NCI-H1436 (cell line): Measurements from ENCODE around the gene ARHGAP6.
"Not testable (repeated sequence)": the region's sequence is repeated elsewhere in the genome, so short reads cannot be mapped to it uniquely, and the experiment has no call there.

ENCODE experiments used
- DNase-seq: peaks from one replicate; lab custom pipeline; 2025; lab: John Stamatoyannopoulos, UW

ARHGAP6 gene

DNA sequence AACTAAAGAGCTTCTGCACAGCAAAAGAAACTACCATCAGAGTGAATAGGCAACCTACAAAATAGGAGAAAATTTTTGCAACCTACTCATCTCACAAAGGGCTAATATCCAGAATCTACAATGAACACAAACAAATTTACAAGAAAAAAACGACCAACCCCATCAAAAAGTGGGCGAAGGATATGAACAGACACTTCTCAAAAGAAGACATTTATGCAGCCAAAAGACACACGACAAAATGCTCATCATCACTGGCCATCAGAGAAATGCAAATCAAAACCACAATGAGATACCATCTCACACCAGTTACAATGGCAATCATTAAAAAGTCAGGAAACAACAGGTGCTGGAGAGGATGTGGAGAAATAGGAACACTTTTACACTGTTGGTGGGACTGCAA lies 304.1 kb downstream of the ARHGAP6 start:
- not testable (repeated sequence) for DNase-seq

DNA sequence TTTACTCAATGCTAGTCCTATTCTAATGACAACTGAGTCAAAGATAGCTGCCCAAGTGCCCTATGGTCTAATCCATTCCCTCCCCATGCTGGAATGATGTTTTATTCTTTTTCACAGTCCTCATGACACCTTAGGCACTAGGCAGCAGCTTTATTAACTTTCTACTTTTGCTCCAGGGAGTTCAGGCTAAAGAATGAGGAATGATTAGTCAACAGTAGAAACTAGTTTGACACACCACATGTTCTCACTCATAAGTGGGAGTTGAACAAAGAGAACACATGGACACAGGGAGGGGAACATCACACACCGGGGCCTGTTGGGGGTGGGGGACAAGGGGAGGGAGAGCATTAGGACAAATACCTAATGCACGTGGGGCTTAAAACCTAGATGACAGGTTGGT lies 309.8 kb downstream of the ARHGAP6 start:
- DNase-seq = not testable (repeated sequence)

DNA sequence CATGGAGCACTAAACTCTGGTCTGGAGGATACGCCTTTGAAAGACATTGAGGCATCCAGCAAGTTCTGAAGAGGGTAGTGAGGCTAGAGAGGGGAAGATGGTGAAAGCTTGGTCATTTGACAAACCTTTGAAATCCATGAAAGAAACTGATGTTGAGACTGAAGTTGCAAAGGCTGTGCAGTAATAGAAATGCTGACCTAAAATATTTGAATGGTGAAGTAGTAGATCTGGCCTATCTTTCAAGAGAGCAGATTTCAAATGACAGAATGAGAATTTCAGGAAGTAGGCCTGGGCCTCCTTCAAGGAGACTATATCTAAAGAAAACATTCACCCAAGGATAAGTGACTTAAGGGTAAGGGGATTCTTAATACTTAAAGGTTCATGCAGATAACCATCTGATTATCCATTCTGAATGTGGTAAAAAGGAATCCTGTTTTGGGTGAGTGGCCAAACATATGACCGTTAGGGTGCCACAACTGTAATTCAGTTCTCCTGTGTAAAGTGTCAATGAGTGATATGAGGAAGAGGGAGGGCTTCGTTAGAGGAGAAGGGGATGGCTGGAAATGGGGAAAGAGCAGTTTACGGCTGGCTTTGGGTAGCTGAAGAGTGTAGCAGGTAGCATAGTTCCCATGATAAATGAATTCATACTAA lies 310.3 kb downstream of the ARHGAP6 start:
- no peak for DNase-seq

DNA sequence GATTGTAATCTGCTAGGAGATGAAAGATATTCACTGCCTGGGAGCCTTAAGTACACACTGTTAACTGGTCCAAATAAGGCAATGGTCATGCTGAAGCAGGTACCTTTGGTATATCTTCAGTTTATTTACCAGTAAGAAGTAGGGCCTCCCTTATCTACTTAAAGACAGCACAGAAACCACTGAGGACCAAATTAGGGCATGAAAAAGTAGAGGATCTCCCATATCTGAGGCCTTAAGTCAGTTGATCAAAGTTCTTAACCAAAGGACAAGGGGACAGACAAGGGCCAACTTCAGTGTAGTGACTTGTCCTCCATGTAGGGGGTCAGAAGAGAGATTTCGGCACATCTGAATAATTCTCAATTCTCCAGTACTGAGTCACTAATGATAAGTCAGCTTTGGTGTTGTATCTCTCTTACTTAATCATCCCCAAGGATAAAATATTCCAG lies 313.4 kb downstream of the ARHGAP6 start:
- DNase-seq = no peak

DNA sequence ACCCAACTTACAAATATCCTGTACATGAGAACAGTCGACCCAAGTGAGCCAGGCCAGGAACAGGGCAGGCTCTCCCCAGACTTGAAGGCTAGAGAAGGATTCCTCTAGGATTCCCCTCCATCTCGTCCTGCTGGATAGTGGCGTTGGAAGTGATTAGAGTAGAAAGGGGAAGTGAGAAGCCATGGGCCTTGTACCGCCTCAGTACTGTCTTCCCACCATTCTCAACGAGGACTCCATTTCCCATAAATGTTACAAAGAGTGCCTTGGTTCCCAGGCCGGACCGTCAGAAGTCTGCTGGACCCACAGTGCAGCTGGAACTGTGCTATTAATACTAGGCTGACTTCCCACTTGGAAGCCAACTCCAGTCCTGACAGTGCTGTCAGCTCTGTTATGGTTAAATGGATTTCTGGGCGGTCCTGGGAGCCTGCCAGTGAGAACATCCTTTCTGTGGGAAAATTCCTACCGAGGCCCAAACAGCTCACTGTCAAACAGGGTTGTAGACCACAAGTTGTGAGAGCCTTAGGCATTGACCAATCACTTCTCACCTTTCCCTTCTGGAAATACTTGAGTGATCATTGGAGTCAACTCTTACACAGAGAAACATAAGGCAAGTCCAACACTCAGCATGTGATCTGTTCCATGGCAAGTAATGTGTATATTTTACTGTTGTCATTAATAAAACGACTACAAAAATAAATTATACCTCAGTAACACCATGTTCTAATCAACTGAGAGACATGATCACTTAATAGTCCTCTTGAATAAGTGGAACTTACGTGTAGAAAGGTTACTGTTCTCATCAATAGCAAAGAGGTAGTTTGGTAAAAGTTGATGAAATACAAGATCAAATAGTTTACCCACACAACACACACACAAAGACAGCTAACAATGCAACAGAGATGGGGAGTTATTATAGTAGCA lies 314.1 kb downstream of the ARHGAP6 start:
- DNase-seq = no peak

DNA sequence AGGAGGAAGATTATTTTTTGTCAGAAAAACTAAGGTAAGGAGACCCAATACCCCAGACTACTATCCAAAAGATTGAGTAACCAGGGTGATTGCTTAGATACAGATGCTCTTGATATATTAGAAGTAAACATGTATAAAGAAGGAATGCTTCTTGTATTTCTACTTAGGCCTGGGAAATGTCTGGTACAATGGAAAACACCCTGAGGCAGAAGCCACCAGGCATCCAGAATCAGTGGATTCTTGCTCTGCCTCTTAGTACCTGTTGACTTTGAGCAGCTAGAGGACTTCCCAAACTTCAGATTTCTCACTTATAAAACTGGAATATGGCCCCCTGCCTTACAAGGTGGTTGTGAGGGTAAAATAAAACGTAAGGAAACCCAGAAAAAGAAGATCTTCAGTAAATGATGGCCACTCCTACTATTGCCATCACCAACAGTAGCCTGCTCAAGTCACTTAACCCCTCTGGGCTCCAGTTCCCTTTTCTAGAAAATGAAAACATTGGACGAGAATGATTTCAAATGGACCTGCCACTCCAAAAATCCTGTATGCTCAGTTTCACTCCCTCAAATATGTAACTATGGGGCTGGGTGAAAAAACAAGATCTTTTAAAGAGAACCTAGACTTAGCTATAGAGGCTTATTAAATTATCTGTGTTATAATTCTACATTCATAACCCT lies 315.9 kb downstream of the ARHGAP6 start:
- DNase-seq = no peak

DNA sequence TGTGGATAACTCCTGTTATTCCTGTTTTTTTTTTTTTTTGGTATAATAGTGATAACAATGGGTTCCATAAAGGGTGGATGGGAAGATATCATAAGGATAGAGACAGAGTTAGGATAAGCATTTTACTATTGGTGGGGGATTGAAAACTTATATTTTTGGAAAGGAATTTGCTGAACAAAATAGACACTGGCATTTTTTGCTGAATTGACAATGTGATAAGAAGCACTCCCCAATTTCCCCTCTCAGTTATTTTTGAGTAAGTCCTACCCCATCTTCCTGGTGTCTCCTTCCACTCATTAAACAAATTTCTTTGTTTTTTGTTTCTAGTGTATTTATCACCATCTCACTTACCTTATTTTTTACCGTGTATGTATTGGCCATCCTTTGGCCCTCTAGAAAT lies 316.7 kb downstream of the ARHGAP6 start:
- no peak for DNase-seq

DNA sequence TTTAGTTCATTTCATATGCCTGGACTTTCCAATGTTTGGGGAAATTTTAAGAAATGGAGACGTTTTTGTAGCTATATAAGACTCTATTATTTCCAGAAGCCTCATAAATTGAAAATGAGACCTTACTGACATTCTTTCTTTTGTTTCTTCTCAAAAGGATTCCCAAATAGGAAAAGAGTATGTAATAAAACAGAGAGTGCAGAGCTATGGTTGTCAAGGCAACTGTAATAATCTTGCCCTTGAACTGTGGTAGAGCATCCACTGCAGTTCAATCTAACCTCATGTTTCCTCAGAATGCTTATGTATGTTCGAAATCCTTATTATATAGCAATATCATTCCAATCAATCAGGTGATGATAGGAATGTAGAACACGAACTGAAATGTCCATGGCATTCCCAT lies 318.4 kb downstream of the ARHGAP6 start:
- DNase-seq = no peak

DNA sequence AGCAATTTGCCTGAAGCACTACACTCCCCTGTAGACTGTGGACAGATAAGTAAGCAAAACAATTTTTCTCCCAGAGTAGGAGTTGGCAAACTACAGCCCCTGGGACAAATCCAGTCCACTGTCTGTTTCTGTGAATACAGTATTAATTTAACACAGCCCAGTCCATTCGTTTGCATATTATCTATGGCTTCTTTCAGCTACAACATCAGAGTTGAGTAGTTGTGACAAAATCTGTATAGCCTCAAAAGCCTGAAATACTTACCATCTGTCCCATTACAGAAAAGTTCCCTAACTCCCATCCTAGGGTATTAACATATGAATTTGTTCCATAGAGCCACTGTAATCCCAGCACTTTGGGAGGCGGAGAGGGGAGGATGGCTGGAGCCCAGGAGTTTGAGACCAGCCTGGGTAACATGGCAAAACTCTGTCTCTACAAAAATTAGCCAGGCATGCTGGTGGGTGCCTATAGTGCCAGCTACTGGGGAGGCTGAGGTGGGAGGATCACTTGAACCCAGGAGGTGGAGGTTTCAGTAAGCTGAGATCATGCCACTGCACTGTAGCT lies 319.5 kb downstream of the ARHGAP6 start:
- DNase-seq = no peak

DNA sequence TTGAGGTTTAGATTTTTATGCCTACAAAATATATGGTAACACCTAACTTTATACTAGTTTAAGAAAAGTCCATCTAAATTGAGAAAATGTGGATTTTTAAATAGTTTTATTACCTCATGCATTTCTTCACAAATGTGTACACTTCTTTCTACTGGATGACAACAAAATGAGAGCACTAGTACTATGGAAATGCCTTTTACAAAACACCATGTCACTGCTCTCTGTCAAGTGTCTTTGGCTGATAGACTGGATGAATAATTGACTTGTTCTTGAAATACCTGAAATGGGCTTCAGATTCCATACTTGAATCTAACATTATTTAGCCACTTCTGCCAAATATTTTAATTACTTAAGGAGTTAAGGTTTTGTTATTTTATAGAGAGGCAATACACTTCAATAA lies 323.0 kb downstream of the ARHGAP6 start:
- no peak for DNase-seq

DNA sequence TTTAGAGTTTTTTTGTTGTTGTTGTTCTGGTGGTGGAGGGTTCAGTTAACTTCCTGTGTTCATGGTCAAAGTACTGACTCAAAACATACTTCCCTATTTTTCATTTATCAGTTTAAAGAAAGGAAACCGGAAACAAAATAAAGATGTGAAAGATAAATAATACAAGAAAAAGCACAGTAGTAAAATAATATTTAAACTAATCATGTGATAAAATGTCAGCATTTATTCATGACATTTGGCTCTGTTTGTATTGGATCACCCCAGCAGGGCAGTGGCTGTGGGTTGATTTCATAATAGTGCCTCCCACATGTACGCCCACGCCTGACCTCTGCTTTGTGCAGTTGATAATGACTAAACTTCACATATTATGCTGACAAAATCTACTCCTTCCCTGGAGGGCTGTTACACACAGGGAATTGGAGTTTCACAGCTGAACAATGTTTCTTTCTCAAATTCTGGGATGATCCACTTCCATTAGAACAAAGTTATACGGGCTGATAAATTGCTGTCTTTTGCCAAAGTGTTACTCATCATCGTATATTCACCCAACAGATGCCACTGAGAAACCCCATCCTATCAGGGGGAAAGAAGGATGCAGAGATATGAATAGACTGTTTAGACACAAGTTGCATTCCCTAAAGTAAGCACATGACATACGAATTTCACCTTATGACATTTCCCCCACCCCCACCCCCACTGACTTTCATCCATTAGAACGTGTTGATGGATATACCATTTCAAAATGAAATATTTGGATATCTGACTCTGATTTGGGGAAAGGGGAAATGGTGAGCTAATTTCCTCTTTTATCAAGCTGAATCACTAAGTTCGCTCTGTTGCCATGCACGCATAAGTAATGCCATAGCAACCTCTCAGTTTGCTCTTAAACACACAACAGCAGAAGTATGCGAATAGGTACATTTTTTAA lies 324.2 kb downstream of the ARHGAP6 start:
- no peak for DNase-seq

DNA sequence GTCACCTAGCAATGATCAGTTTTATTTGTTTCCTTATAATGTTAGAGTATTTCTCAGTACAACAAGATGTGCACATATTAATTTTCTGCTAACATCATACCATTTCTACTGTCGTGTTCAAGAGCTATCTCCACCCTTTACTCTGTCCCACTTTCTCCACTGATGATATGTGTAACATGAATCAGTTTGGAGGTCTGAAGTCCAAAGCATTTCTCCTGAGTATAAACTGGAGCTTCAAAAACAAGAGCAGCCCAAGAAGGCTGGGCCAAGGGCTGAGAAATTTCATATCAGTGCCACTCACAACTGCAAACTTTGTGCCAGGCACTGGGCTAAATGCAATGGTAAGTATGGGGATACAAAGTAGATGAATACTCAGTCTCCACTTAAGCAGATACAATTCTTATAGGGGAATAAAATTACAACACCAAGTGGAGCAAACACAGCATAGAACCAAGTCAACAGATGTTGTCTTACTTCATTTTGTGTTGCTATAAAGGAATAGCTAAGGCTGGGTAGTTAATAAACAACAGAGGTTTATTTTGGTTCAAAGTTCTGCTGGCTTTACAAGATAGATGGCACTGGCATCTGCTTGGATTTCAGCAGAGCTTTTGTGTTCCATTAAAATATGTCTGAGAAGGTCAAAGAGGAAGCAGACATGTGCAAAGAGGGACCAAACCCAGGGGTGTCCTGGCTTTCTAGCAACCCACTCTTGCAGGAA lies 328.3 kb downstream of the ARHGAP6 start:
- no peak for DNase-seq

DNA sequence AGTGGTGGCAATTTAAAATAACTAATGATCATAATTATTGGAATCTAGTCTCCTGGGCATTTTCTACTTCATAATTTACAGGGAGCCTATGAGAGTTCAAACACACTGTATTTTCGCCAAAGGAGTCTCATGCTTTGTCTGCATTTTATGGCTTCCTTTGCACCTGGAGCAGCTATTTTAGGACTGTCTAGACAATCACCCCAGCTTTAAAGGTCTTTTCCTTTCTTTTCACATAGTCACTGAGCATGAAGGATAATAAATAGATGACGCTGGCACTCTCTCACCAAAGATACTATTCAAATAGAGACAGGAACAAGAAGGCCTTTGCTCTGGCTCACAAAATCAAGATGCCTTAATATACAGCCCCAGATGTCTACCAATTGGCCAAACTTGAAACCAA lies 329.5 kb downstream of the ARHGAP6 start:
- DNase-seq = no peak

DNA sequence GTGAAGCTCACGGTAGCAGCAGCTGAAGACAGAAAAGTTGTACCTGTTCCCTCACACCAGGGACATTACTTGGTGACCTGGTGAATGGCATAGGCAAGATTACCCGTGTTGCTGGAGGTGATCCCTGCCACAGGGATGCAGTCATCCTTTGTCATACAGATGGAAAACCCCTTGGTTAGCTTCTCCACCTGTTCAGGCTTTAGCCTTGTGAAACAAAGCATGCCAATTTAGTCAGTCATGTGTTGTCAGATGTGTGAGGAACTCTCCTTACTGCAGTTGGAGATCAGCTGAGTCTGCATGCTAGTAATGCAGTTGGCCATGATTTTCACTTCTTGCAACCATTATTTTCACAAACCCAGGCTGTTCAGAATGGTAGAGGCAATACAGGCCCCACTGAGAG lies 331.6 kb downstream of the ARHGAP6 start:
- DNase-seq = no peak

DNA sequence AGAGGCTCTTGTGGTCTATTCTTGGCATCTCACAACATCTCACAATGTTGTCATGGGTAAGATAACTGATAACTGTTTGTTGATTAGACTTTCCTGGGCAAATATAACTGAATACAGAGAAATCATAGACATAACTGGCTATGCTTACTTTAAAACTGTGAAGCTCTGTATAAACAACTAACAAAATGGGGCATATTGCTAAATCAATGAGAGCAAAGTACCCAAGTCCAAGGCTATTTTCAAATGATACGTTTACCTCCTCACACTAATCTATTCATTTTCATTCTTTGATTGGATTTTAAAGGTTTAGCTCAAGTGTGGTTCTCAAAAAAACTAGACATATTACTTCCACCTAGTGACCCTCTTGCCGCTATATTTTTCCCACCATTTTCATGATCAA lies 333.9 kb downstream of the ARHGAP6 start:
- DNase-seq = no peak

DNA sequence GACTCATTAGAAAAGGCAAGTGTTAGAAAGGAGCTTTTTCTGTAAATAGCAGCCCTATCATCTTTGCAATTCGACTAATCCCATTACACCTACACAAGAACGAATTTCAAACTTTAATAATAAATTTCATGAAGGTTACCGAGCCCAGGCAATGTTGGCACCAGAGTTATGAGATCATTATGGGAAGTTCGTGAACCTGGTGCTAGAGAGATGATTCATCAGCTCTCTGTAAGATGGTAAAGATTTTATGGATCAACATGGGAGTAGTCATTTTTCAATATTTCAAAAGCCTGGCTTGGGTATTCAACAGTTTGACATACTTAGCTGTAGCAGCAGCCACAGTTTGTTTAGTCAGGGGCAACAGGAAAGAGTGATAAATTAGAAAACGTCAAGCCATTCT lies 336.7 kb downstream of the ARHGAP6 start:
- DNase-seq = no peak

DNA sequence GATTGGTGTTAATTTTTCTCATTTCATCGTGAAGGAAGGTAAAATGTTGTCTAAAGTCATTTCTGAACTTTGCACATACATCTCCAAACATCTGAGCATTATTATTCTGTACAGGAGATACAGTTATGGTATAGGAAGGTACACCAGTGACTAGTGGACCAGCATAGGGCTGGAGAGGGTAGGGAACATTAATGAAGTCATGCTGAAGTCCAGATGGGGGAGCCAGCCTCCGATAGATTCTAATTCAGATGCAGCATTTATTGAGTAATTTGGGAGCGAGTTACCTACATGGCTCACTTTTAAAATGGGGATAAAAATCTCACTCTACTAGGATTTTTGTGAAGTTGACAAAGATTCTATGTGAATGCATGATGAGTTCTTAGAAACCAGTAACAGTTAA lies 337.6 kb downstream of the ARHGAP6 start:
- DNase-seq = no peak

DNA sequence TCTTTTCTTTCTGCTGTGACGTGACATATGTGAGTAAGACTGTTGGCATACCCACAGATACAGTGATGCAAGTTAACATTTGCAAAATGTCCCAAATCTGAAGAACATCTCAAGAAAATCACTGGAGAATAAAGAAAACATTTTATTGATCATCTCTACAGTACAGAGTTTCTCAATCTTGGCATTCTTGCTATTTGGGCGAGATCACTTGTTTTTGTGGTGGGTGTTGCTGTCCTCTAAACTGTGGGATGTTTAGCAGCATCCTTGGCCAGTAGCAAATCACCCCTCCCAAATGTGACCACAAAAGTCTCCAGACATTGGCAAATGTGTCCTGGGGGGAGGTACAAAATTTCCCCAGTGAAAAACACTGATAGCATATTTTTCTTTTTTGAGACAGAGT lies 343.7 kb downstream of the ARHGAP6 start:
- no peak for DNase-seq

DNA sequence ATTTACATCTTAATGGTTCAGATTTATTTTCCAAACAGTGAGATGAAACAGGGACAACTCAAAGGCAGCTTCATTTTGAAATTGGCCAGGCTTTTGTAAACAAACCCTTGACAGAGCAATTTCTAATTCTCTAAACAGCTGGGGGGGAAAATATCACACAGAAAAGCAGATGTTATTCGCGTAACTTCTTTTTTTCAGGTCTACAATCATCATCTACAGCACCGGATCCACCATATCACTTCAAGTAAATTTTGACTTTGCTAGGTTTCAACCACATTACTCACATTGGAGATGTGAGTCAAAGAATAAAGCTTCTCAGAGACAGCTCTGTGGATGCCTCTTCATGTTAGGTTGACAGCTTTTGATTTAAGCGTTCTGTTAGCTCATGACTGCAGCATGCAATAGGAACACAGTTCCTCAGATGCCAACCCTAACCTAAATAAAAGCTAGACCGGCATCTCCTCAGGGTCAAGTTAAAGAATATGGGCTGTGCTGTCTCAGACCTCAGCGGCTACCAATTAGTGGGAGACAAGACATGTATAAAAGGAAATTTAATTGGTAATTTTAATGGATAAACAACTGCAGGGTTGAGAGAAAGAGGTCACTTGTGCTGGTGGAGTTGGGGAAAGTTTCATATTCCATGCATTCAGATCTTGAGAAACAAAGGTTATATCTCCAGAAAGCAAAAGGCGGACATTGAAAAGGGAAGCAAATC lies 345.8 kb downstream of the ARHGAP6 start:
- DNase-seq = no peak

DNA sequence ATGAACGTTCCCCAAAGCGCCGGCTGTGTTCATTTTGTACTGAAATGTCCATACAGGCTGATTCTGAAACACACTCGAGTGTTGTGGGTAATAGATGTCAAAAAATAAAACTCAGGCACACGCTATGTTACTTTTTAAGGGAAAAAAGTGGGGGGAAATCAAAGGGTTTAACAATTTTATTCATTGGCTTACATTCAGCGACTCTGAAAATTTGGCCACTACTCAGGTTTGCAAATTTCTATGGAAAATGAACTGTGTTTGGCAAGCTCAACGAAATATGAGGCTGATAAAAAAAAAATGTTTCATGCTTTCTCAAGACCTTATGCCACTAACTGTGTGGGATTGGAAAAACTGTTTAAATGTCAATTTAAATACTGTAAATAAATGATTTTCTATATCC lies 354.0 kb downstream of the ARHGAP6 start:
- DNase-seq = no peak
